Lower lobe of right lung (tissue), 2 donors: Measurements from ENCODE around the gene OGDH. TPM values are rescaled to one million over a fixed set of nuclear protein-coding genes. Genes with fewer than 3 reads are reported as not detected.

ENCODE experiments used
- ATAC-seq, 2 donors: fragments of 200-7000 bp; cut with Tn5 transposase; one replicate each; pipeline ENCODE4 v1.9.1; 2020 to 2022; ENCODE audit warnings: mild to moderate bottlenecking in 2 of 2, moderate library complexity in 2 of 2
- DNase-seq: peaks from one replicate; pipeline ENCODE4 v3.0.0-alpha.2; 2020
- H3K27ac ChIP-seq: fragments of 200-600 bp; one replicate; pipeline ENCODE4 v1.8.0; 2022
- H3K27me3 ChIP-seq: fragments of 200-600 bp; one replicate; pipeline ENCODE4 v1.8.0; 2022; ENCODE audit warnings: low read depth
- H3K36me3 ChIP-seq: fragments of 200-600 bp; one replicate; pipeline ENCODE4 v1.8.0; 2022; ENCODE audit warnings: mild to moderate bottlenecking
- H3K4me1 ChIP-seq: fragments of 200-600 bp; one replicate; pipeline ENCODE4 v1.8.0; 2022
- H3K4me3 ChIP-seq: fragments of 200-600 bp; one replicate; pipeline ENCODE4 v1.8.0; 2022; ENCODE audit warnings: mild to moderate bottlenecking
- H3K9me3 ChIP-seq: fragments of 200-600 bp; one replicate; pipeline ENCODE4 v1.8.0; 2022
- CTCF ChIP-seq: fragments of 200-600 bp; IDR thresholded peaks from one replicate; pipeline ENCODE4 v1.8.0; 2022; ENCODE audit warnings: antibody characterized with exemption, mild to moderate bottlenecking
- intact Hi-C: fragments of 100-400 bp; cut with DNase I; formaldehyde crosslinking; loops from one replicate; pipeline ENCODE4 v1.11.0; 2022
- total RNA-seq: library from RNA; stranded (reverse); fragmentation: NEBNext Ultra II Directional; extraction: Animal tissue kit (Norgen Biotek cat#: 25700); gene quantifications from one replicate; pipeline ENCODE4 v1.2.1, GENCODE V29; 2021
- donor health status: DM: no; HTN: yes; CAD: no; lungs with severe emphysema.

OGDH gene
- total RNA-seq, 1 donor from 2014 or later: 132 TPM

- no peak overlapping the region for H3K27ac ChIP-seq
- no peaks in the 10 kb centered on the region for H3K27me3 ChIP-seq
- H3K36me3 ChIP-seq: no peaks in the 10 kb centered on the region
- H3K9me3 ChIP-seq: no peaks in the 10 kb centered on the region
- H3K4me1 ChIP-seq: no peaks in the 10 kb centered on the region
- no peak overlapping the region for H3K4me3 ChIP-seq
- no peak for DNase-seq
- intact Hi-C loops: no loop called here
- no peak for ATAC-seq
- no peak for TF ChIP-seq CTCF
Measured at GRCh38 chr7:44736896-44737295, 130.5 kb downstream of the OGDH start.

GRCh38 chr7:44738051-44738723 is 131.8 kb downstream of the OGDH start:
- Histone ChIP-seq H3K4me1 (no peaks in the 10 kb centered on the region), H3K4me3 (no peak overlapping the region), H3K27ac (no peak overlapping the region), H3K36me3 (no peaks in the 10 kb centered on the region), H3K27me3 (no peaks in the 10 kb centered on the region), H3K9me3 (no peaks in the 10 kb centered on the region)
- ATAC-seq (no peak), DNase-seq (no peak)
- intact Hi-C loops: no loop called here
- no peak for TF ChIP-seq CTCF

- DNase-seq (no peak), ATAC-seq (no peak)
- no peak overlapping the region for H3K27ac ChIP-seq
- H3K4me1 ChIP-seq: no peaks in the 10 kb centered on the region
- intact Hi-C loops: no loop called here
- no peak overlapping the region for H3K4me3 ChIP-seq
- no peaks in the 10 kb centered on the region for H3K27me3 ChIP-seq
- H3K9me3 ChIP-seq: no peaks in the 10 kb centered on the region
- no peak for TF ChIP-seq CTCF
- H3K36me3 ChIP-seq: no peaks in the 10 kb centered on the region
Measured at GRCh38 chr7:44738876-44739665, 132.6 kb downstream of the OGDH start.

- ATAC-seq (no peak), DNase-seq (no peak)
- no peaks in the 10 kb centered on the region for H3K27me3 ChIP-seq
- H3K36me3 ChIP-seq: no peaks in the 10 kb centered on the region
- no peaks in the 10 kb centered on the region for H3K9me3 ChIP-seq
- no peaks in the 10 kb centered on the region for H3K4me1 ChIP-seq
- no peak overlapping the region for H3K4me3 ChIP-seq
- no peak for TF ChIP-seq CTCF
- intact Hi-C loops: no loop called here
- no peak overlapping the region for H3K27ac ChIP-seq
Measured at GRCh38 chr7:44740055-44740454, 133.6 kb downstream of the OGDH start.

- intact Hi-C loops: no loop called here
- H3K9me3 ChIP-seq: no peaks in the 10 kb centered on the region
- H3K4me3 ChIP-seq: no peak overlapping the region
- no peak overlapping the region for H3K27ac ChIP-seq
- DNase-seq (no peak), ATAC-seq (no peak)
- H3K4me1 ChIP-seq: peaks cover 7% of the 10 kb centered on the region
- no peak for TF ChIP-seq CTCF
- H3K36me3 ChIP-seq: no peaks in the 10 kb centered on the region
- H3K27me3 ChIP-seq: no peaks in the 10 kb centered on the region
Measured at GRCh38 chr7:44743750-44744149, 137.3 kb downstream of the OGDH start.
